GM12874 (cell line): ENCODE measurements around the gene KRT77.

Experiments used
- TF ChIP-seq, protein P1 (sequence below): IDR thresholded peaks from 2 replicates; pipeline ENCODE4 v1.5.1; 2011; ENCODE audit warnings: low read depth, mild to moderate bottlenecking, control low read depth, low read length, moderate library complexity; ENCODE audit not compliant: insufficient read depth

The KRT77 gene

DNA sequence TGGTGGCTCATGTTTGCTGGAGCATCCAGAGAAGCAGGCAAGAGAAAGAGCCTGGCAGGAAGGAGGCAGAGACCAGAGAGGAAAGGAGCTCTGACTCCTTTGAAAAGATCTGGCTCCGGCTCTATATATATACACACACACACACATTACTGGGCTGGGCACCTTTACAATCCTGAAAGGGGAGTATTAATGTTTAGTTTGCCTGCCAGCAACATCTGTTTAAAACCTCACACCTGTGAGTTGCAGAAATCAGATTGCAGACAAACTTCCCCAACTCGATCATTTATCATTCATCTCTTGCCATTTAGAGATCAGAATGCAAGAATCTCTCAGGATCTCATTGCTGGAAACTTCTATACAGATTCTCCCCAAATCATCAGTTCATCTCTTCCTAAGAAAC is at the start of gene KRT77:
KRT77 (minus strand) TSS at position 101 of the 400 bp plus-strand sequence; CDS start at position 11, 90 bp downstream.
- TF ChIP-seq, protein P1, sequence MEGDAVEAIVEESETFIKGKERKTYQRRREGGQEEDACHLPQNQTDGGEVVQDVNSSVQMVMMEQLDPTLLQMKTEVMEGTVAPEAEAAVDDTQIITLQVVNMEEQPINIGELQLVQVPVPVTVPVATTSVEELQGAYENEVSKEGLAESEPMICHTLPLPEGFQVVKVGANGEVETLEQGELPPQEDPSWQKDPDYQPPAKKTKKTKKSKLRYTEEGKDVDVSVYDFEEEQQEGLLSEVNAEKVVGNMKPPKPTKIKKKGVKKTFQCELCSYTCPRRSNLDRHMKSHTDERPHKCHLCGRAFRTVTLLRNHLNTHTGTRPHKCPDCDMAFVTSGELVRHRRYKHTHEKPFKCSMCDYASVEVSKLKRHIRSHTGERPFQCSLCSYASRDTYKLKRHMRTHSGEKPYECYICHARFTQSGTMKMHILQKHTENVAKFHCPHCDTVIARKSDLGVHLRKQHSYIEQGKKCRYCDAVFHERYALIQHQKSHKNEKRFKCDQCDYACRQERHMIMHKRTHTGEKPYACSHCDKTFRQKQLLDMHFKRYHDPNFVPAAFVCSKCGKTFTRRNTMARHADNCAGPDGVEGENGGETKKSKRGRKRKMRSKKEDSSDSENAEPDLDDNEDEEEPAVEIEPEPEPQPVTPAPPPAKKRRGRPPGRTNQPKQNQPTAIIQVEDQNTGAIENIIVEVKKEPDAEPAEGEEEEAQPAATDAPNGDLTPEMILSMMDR = no peak

DNA sequence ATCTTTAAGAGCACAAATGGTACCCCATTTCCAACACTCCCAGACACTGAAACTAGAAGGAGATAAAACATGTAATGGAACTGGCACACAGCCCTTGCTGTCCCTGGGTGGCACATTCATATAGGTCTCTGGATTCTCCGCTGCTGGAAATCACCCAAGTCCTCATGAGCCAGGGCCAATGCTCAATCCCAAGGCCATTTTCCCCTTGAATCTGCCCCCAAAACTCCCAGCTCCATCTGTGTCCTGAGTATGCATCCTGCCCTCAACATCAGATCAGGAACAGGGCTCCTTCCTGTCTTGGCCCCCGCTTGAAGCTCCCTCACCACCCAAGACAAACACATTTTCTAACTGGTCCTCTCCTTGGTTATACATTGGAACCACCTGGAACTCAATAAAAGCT is 49.2 kb upstream of the KRT77 start:
- TF ChIP-seq, protein P1 = no peak

DNA sequence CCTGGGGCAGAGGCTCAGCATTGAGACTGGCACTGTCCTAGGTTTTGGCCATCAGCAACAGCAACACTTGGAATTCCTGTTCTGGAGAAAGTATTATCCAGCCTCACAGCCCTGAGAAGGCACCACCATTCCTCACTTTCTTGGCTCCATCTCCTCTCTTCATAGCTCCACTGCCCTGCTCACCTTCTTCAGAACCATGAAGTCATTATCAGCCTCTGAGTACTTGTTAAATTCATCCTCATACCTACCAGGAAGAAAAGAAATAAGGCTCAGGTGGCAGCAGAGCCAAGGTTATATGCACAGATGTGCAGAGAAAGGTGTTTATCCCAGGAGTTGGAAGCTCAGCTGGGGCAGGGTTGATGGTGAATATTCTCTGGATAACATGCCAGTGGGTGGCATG is 48.5 kb upstream of the KRT77 start:
- TF ChIP-seq, protein P1 = no peak

DNA sequence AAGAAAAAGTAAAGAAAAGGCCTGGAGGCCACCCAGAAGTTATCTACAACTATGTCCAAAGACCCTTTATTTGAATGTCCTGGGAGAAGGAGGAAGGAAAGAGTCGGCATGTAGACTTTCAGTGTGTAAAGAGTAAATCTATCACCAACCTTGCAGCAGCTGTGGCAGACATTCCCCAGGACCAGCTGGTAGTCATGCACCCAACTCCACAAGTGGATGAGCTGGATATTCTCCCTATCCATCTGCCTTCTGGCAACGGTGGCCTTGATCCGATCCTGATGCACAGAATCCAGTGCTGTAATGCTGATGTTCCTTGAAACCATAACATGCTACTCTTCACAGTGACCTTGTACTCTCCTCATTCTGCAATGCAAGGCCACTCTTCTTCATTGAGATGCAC is 46.5 kb upstream of the KRT77 start:
- TF ChIP-seq, protein P1 = no peak

DNA sequence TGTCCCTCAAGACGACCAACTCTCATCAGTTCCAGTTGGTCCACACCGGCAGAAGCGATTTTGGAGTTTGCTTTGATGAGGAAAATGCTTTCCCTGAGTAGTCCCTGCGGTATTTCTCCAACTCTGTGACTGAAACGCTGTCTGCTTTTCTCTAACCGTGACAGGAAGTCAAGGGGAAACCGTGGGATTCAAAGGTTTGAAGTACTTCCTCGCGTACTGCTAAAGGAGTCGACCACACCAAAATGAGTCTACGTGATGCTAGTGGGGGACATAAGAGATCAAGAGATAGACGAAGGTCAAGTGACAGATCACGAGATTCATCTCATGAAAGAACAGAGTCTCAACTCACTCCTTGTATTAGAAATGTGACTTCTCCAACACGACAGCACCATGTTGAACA is 45.3 kb upstream of the KRT77 start:
- TF ChIP-seq, protein P1 = no peak

DNA sequence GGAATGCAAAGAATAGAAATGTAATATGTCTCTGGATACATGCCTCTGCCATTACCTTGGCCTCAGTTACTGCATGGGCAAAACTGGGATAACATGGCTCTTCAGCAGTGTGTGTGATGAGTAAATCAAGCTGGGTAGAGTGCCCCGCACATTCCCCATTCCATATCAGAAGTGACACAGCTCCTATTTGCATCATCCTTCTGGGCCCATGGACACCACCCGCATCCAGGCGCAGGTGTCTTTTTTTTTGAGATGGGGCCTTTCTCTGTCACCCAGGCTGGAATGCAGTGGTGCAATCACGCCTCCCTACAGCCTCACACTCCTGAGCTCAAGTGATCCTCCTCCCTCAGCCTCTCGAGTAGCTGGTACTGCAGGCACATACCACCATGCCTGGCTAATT is 42.2 kb upstream of the KRT77 start:
- TF ChIP-seq, protein P1 = no peak

DNA sequence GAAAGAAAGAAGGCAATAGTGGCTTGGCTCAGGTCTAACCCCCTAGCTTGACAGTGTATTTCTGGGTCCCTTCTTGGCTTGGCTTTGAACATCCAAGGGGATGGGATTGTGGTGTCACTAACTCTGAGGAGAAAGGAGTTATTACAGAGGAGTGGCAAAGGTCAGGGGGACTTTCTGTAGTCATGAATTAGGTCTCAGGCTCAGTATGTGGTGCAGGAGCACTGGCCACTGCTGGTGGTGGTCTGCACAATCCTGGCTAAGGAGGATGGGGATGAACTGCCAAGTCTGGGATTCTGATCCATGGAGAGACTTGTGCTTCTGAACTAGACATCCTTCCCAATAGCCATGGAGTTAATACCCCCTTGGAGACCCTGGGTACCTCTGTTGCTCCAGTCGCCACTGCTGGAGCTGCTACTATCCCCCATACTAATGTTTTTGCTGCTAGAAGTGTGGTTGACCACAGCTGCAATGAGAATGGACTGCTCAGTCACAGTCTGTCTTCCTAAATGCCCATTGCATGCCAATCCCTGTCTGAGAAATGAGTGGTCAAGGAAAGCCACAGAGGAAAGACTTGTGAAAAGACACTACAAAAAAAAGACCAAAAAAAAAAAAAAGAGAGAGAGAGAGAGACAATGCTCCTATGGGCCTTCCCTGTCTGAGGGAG is 41.3 kb upstream of the KRT77 start:
- TF ChIP-seq, protein P1 = no peak
